ELF-1 (cell line): ENCODE measurements around the gene NSF.
"Not testable (repeated sequence)": the region's sequence is repeated elsewhere in the genome, so short reads cannot be mapped to it uniquely, and the experiment has no call there.

Source experiments
- DNase-seq: peaks from one replicate; pipeline ENCODE4 v3.0.0-alpha.2; 2016; ENCODE audit warnings: low read depth, low spot score

NSF gene

GRCh38 chr17:46773676-46774075 is 183.2 kb downstream of the NSF start:
- no peak for DNase-seq

- no peak for DNase-seq
These were observed 183.8 kb downstream of the NSF start for GRCh38 chr17:46774108-46774737.

GRCh38 chr17:46776298-46777005 is 186.0 kb downstream of the NSF start:
- DNase-seq, result no peak

- no peak for DNase-seq
These were observed 187.8 kb downstream of the NSF start for GRCh38 chr17:46777943-46778915.

GRCh38 chr17:46780003-46780373 is 189.5 kb downstream of the NSF start:
- DNase-seq, result no peak

- peak; percentile 57 for DNase-seq
These were observed 191.9 kb downstream of the NSF start for GRCh38 chr17:46782250-46782953.

GRCh38 chr17:46783031-46783593 is 192.6 kb downstream of the NSF start:
- DNase-seq, result no peak

- DNase-seq, result peak; percentile 91
These were observed 195.2 kb downstream of the NSF start for GRCh38 chr17:46785696-46786095.

GRCh38 chr17:46787478-46787877 is 197.0 kb downstream of the NSF start:
- DNase-seq, result no peak

- no peak for DNase-seq
These were observed 197.8 kb downstream of the NSF start for GRCh38 chr17:46788300-46788699.

- no peak for DNase-seq
These were observed 198.3 kb downstream of the NSF start for GRCh38 chr17:46788796-46789195.

- no peak for DNase-seq
These were observed 199.1 kb downstream of the NSF start for GRCh38 chr17:46789610-46790009.

- DNase-seq, result no peak
These were observed 199.7 kb downstream of the NSF start for GRCh38 chr17:46790216-46790615.

- DNase-seq, result no peak
These were observed 201.1 kb downstream of the NSF start for GRCh38 chr17:46791531-46791930.

GRCh38 chr17:46792071-46792470 is 201.6 kb downstream of the NSF start:
- no peak for DNase-seq

GRCh38 chr17:46793023-46793422 is 202.6 kb downstream of the NSF start:
- not testable (repeated sequence) for DNase-seq

GRCh38 chr17:46793541-46793940 is 203.1 kb downstream of the NSF start:
- DNase-seq, result no peak

- DNase-seq, result no peak
These were observed 203.8 kb downstream of the NSF start for GRCh38 chr17:46794318-46794717.

GRCh38 chr17:46795379-46795952 is 205.0 kb downstream of the NSF start:
- DNase-seq, result peak; percentile 65

- DNase-seq, result no peak
These were observed 205.6 kb downstream of the NSF start for GRCh38 chr17:46796084-46796483.

GRCh38 chr17:46796524-46796923 is 206.1 kb downstream of the NSF start:
- no peak for DNase-seq
